IMR-90 (cell line): ENCODE measurements around the gene TCP11. TPM values are rescaled to one million over a fixed set of nuclear protein-coding genes. Genes with fewer than 3 reads are reported as not detected.

ENCODE experiments used
- ATAC-seq: fragments of 200-7000 bp; cut with Tn5 transposase; 2 replicates; pipeline ENCODE4 v1.9.1; 2020; ENCODE audit warnings: low read depth, mild to moderate bottlenecking, moderate library complexity
- BruUV-seq: library from RNA; stranded (reverse); fragments of 400-500 nt; replicated peaks from 2 replicates; lab custom pipeline; 2021; lab: Mats Ljungman, UMichigan
- CTCF ChIA-PET: fragments of 300-600 bp; formaldehyde crosslinking; extraction: SDS; loops from one replicate; lab custom pipeline; 2021; ENCODE audit warnings: antibody characterized with exemption; lab: Yijun Ruan, JAX
- POLR2A ChIA-PET: fragments of 300-600 bp; sonication (Branson Sonifier 250); formaldehyde crosslinking; loops from one replicate; lab custom pipeline; 2022; ENCODE audit warnings: antibody characterized with exemption; ENCODE audit not compliant: unreplicated experiment; lab: Charles Lee
- DNase-seq: peaks from one replicate; pipeline ENCODE4 v3.0.0; 2013
- H2AFZ ChIP-seq: replicated peaks from 2 replicates; pipeline ENCODE3; 2013; ENCODE audit warnings: low read length, mild to moderate bottlenecking; ENCODE audit not compliant: poor library complexity
- H2AK5ac ChIP-seq: 2 replicates; pipeline ENCODE4 v1.6.1; 2013; ENCODE audit warnings: low read depth, low read length, inconsistent platforms
- H2AK9ac ChIP-seq: replicated peaks from 2 replicates; pipeline ENCODE3; 2013; ENCODE audit warnings: mild to moderate bottlenecking, low read depth, low read length, moderate library complexity; ENCODE audit not compliant: poor library complexity
- H2BK120ac ChIP-seq: 2 replicates; pipeline ENCODE4 v1.6.1; 2013; ENCODE audit warnings: low read depth, low read length, inconsistent platforms
- H2BK15ac ChIP-seq: 3 replicates; pipeline ENCODE4 v1.6.1; 2013; ENCODE audit warnings: low read depth, low read length, inconsistent platforms
- H2BK20ac ChIP-seq: 2 replicates; pipeline ENCODE4 v1.6.1; 2013; ENCODE audit warnings: low read depth, mild to moderate bottlenecking, inconsistent platforms, low read length, moderate library complexity
- H2BK5ac ChIP-seq: 2 replicates; pipeline ENCODE4 v1.6.1; 2013; ENCODE audit warnings: mild to moderate bottlenecking, low read depth, low read length, inconsistent platforms; ENCODE audit not compliant: poor library complexity, severe bottlenecking
- H3K14ac ChIP-seq: replicated peaks from 2 replicates; pipeline ENCODE4 v1.6.1; 2013; ENCODE audit warnings: low read depth, low read length, inconsistent platforms
- H3K18ac ChIP-seq: 2 replicates; pipeline ENCODE4 v1.6.1; 2013; ENCODE audit warnings: low read depth, low read length, control low read depth
- H3K23ac ChIP-seq: 2 replicates; pipeline ENCODE4 v1.6.1; 2013; ENCODE audit warnings: low read depth, low read length, inconsistent platforms
- H3K27ac ChIP-seq: 2 replicates; pipeline ENCODE4 v1.5.1; 2013; ENCODE audit warnings: mild to moderate bottlenecking, control low read depth, low read length; ENCODE audit not compliant: insufficient read depth
- H3K27me3 ChIP-seq: 2 replicates; pipeline ENCODE4 v1.6.1; 2013; ENCODE audit warnings: low read length; ENCODE audit not compliant: control insufficient read depth, insufficient read depth
- H3K36me3 ChIP-seq: 2 replicates; pipeline ENCODE4 v1.6.1; 2013; ENCODE audit warnings: low read length, mixed read lengths; ENCODE audit not compliant: control insufficient read depth, insufficient read depth
- H3K4ac ChIP-seq: 2 replicates; pipeline ENCODE4 v1.6.1; 2013; ENCODE audit warnings: low read depth, low read length, inconsistent platforms
- H3K4me1 ChIP-seq: 2 replicates; pipeline ENCODE4 v1.6.1; 2013; ENCODE audit warnings: low read length, mixed read lengths; ENCODE audit not compliant: control insufficient read depth, insufficient read depth
- H3K4me2 ChIP-seq: 2 replicates; pipeline ENCODE4 v1.6.1; 2013; ENCODE audit warnings: low read depth, mild to moderate bottlenecking, control low read depth, low read length, moderate library complexity
- H3K4me3 ChIP-seq: 2 replicates; pipeline ENCODE4 v1.5.1; 2013; ENCODE audit warnings: low read depth, mild to moderate bottlenecking, control low read depth, low read length, moderate library complexity; ENCODE audit not compliant: insufficient read depth
- H3K56ac ChIP-seq: 2 replicates; pipeline ENCODE4 v1.6.1; 2013; ENCODE audit warnings: low read length, inconsistent platforms; ENCODE audit not compliant: insufficient read depth; ENCODE audit errors: extremely low read depth
- H3K79me1 ChIP-seq, 2 experiments: 2 replicates each; pipeline ENCODE4 v1.6.1; 2013; ENCODE audit warnings: low read length in 2 of 2, inconsistent platforms in 1 of 2, low read depth in 1 of 2
- H3K9ac ChIP-seq: 2 replicates; pipeline ENCODE4 v1.6.1; 2013; ENCODE audit warnings: low read depth, low read length, control low read depth
- H3K9me1 ChIP-seq: 2 replicates; pipeline ENCODE4 v1.6.1; 2013; ENCODE audit warnings: low read length, inconsistent platforms; ENCODE audit not compliant: insufficient read depth
- H3K9me3 ChIP-seq: 2 replicates; pipeline ENCODE4 v1.6.1; 2013; ENCODE audit warnings: low read length; ENCODE audit not compliant: control insufficient read depth, insufficient read depth
- H4K20me1 ChIP-seq: 2 replicates; pipeline ENCODE4 v1.6.1; 2013; ENCODE audit warnings: low read length, inconsistent platforms; ENCODE audit not compliant: insufficient read depth
- H4K5ac ChIP-seq: 2 replicates; pipeline ENCODE4 v1.6.1; 2013; ENCODE audit warnings: mild to moderate bottlenecking, low read depth, low read length, control low read depth
- H4K8ac ChIP-seq, 2 experiments: 2 replicates each; pipeline ENCODE4 v1.6.1; 2013; ENCODE audit warnings: low read depth in 2 of 2, low read length in 2 of 2, control low read depth in 1 of 2, inconsistent platforms in 1 of 2
- H4K91ac ChIP-seq: 2 replicates; pipeline ENCODE4 v1.6.1; 2013; ENCODE audit warnings: low read depth, low read length, inconsistent platforms; ENCODE audit not compliant: insufficient read depth
- CEBPB ChIP-seq: IDR thresholded peaks from 2 replicates; pipeline ENCODE4 v1.6.1; 2012; ENCODE audit warnings: low read depth, low read length, improper control_type of control experiment
- CHD1 ChIP-seq: IDR thresholded peaks from 2 replicates; pipeline ENCODE4 v1.6.1; 2012; ENCODE audit warnings: low read depth, low read length, improper control_type of control experiment
- FOS ChIP-seq: fragments of 150-350 bp; IDR thresholded peaks from 2 replicates; pipeline ENCODE4 v1.6.1; 2016; ENCODE audit warnings: low read depth, low read length
- MAFK ChIP-seq: IDR thresholded peaks from 2 replicates; pipeline ENCODE4 v1.6.1; 2012; ENCODE audit warnings: low read depth, low read length, improper control_type of control experiment
- MAZ ChIP-seq: IDR thresholded peaks from 2 replicates; pipeline ENCODE4 v1.6.1; 2012; ENCODE audit warnings: low read depth, mild to moderate bottlenecking, low read length, improper control_type of control experiment, moderate library complexity, borderline replicate concordance
- MXI1 ChIP-seq: IDR thresholded peaks from 2 replicates; pipeline ENCODE4 v1.6.1; 2012; ENCODE audit warnings: low read depth, mild to moderate bottlenecking, low read length, moderate library complexity, borderline replicate concordance
- NFE2L2 ChIP-seq: fragments of 150-350 bp; IDR thresholded peaks from 2 replicates; pipeline ENCODE4 v1.6.1; 2016; ENCODE audit warnings: low read depth, mild to moderate bottlenecking, low read length
- RCOR1 ChIP-seq: IDR thresholded peaks from 2 replicates; pipeline ENCODE4 v1.6.1; 2012; ENCODE audit warnings: mild to moderate bottlenecking, low read length, improper control_type of control experiment; ENCODE audit not compliant: insufficient replicate concordance
- RFX5 ChIP-seq: IDR thresholded peaks from 2 replicates; pipeline ENCODE4 v1.8.0; 2012; ENCODE audit warnings: low read depth, mild to moderate bottlenecking, low read length, moderate library complexity
- WGBS, 2 experiments: methylation state at CpG; one replicate each; pipeline versions ENCODE4 v1.1.5 to v1.1.7; 2013; ENCODE audit warnings: missing lambda C conversion rate in 2 of 2; ENCODE audit not compliant: insufficient read length in 1 of 2; ENCODE audit errors: extremely low coverage in 2 of 2; 5-methylcytosine and 5-hydroxymethylcytosine counted together
- dilution Hi-C: fragments of 300-500 bp; cut with HindIII; formaldehyde crosslinking; loops from one replicate; pipeline ENCODE4 v1.14.3; 2018; ENCODE audit warnings: low sequenced_read_pairs; ENCODE audit not compliant: unreplicated experiment
- in situ Hi-C: fragments of 300-500 bp; cut with MboI; formaldehyde crosslinking; loops from 3 replicates; pipeline ENCODE4 v1.14.3; 2019; ENCODE audit warnings: low sequenced_read_pairs, inconsistent platforms, mixed read lengths
- intact Hi-C: fragments of 100-400 bp; cut with micrococcal nuclease; formaldehyde crosslinking; loops from 2 replicates; pipeline ENCODE4 v1.10.0; 2022
- polyA plus RNA-seq, 3 experiments: library from polyadenylated mRNA; depleted of rRNA; stranded (reverse); fragments of >200 nt; gene quantifications; 2 replicates each; pipeline ENCODE4 v1.2.3, GENCODE V29; 2012; ENCODE audit warnings: low replicate concordance in 1 of 3
- total RNA-seq: library from RNA; depleted of rRNA; stranded (reverse); fragments of >200 nt; gene quantifications from 2 replicates; pipeline ENCODE4 v1.2.3, GENCODE V29; 2012
- TF ChIP-seq, protein P1 (sequence below): fragments of 150-350 bp; IDR thresholded peaks from 2 replicates; pipeline ENCODE4 v1.6.1; 2016; ENCODE audit warnings: low read depth, mild to moderate bottlenecking, low read length, moderate library complexity, borderline replicate concordance
- TF ChIP-seq, protein P2 (sequence below): fragments of 150-350 bp; IDR thresholded peaks from 2 replicates; pipeline ENCODE4 v1.6.1; 2017; ENCODE audit warnings: mild to moderate bottlenecking, antibody characterized with exemption, low read length, low read depth

TCP11 gene
- total and polyA plus RNA-seq, 2 of the 4 experiments (the other 2 are of a cell fraction) = 0.34 to 0.36 TPM

DNA sequence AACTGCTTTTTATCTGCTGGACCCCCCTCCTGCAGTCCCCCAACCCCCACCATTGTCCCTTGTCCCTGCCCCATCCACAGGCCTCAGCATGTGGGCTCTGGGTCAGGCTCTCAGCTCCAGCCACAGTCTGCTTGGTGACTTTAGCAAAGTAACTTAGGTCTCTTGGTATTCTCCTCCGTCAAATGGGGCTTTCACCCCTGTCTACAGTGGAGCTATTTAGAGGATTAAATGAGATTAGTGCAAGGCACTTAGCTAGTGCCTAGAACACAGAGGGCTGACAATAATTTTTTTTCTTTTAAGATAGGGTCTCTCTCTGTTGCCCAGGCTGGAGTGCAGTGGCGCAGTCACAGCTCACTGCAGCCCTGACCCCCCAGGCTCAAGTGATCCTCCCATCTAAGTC, 71.9 kb downstream of the TCP11 start:
- Histone ChIP-seq H4K5ac (no peak overlapping the region), H2AFZ (no peak overlapping the region), H3K9ac (no peak overlapping the region), H3K4me3 (no peak overlapping the region), H2BK120ac (no peak overlapping the region), H3K9me3 (no peaks in the 10 kb centered on the region), H3K4me2 (no peak overlapping the region), H4K20me1 (no peaks in the 10 kb centered on the region), H3K23ac (no peak overlapping the region), H2AK5ac (no peak overlapping the region), H3K79me1 (no peaks in the 10 kb centered on the region), H4K8ac (no peak overlapping the region), H3K18ac (no peak overlapping the region), H4K91ac (no peak overlapping the region), H3K14ac (no peak overlapping the region), H2BK15ac (no peak overlapping the region), H3K36me3 (peaks cover 14% of the 10 kb centered on the region), H3K4ac (no peak overlapping the region), H3K27ac (no peak overlapping the region), H3K4me1 (no peaks in the 10 kb centered on the region), H3K56ac (no peak overlapping the region), H2BK5ac (no peak overlapping the region), H2AK9ac (no peak overlapping the region), H3K9me1 (0 out of 2 replicates have a peak, but pooled peaks cover 2% of the 10 kb centered on the region), H2BK20ac (no peak overlapping the region), H3K27me3 (no peaks in the 10 kb centered on the region)
- CTCF ChIA-PET = no interaction called here
- no peak for DNase-seq
- intact Hi-C loops = no loop called here
- in situ Hi-C loops = no loop called here
- no CpG with 5 or more reads among the region's 2 CpGs for WGBS, 2 experiments
- TF ChIP-seq, protein P1, sequence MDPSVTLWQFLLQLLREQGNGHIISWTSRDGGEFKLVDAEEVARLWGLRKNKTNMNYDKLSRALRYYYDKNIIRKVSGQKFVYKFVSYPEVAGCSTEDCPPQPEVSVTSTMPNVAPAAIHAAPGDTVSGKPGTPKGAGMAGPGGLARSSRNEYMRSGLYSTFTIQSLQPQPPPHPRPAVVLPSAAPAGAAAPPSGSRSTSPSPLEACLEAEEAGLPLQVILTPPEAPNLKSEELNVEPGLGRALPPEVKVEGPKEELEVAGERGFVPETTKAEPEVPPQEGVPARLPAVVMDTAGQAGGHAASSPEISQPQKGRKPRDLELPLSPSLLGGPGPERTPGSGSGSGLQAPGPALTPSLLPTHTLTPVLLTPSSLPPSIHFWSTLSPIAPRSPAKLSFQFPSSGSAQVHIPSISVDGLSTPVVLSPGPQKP = no peak
- TF ChIP-seq MAFK = no peak
- TF ChIP-seq MXI1 = no peak
- no peak for TF ChIP-seq MAZ
- no peak for TF ChIP-seq NFE2L2
- TF ChIP-seq CEBPB = no peak
- no peak for TF ChIP-seq FOS
- TF ChIP-seq CHD1 = no peak
- TF ChIP-seq RCOR1 = no peak
- TF ChIP-seq RFX5 = no peak
- TF ChIP-seq, protein P2, sequence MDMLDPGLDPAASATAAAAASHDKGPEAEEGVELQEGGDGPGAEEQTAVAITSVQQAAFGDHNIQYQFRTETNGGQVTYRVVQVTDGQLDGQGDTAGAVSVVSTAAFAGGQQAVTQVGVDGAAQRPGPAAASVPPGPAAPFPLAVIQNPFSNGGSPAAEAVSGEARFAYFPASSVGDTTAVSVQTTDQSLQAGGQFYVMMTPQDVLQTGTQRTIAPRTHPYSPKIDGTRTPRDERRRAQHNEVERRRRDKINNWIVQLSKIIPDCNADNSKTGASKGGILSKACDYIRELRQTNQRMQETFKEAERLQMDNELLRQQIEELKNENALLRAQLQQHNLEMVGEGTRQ = no peak
- no peak for ATAC-seq
- no TSS peak for BruUV-seq
- POLR2A ChIA-PET = no interaction called here
- dilution Hi-C loops = no loop called here
